Measurements from ENCODE around the gene TMPRSS15. TPM values are rescaled to one million over a fixed set of nuclear protein-coding genes. Genes with fewer than 3 reads are reported as not detected.

The TMPRSS15 gene
- total RNA-seq, 1 experiment from 2014 or later, result not detected

- H3K27ac ChIP-seq (ENCODE audit: low read depth, low read length), result no peak overlapping the region
- no peak overlapping the region for H3K4me2 ChIP-seq (ENCODE audit: low read length)
- H3K9me3 ChIP-seq (ENCODE audit: control insufficient read depth in 1 of 2, insufficient read depth in 1 of 2, low read depth in 1 of 2, low read length in 2 of 2), result peaks cover 0 to 20% of the 10 kb centered on the region in 2 experiments; a peak in 2 of 4 replicates
- no peak for TF ChIP-seq ZBTB33 (IDR thresholded peaks at IDR 0.05; ENCODE audit: extremely low read depth, insufficient replicate concordance, low read length)
- TF ChIP-seq SP1 (IDR thresholded peaks at IDR 0.05; ENCODE audit: low read depth), result no peak
- TF ChIP-seq CEBPB (IDR thresholded peaks at IDR 0.05; ENCODE audit: low read depth), result no peak
- TF ChIP-seq POLR2A (IDR thresholded peaks at IDR 0.05; ENCODE audit: borderline replicate concordance, extremely low read depth, insufficient read depth, insufficient read length), result no peak
- no peak for TF ChIP-seq REST (IDR thresholded peaks at IDR 0.05; ENCODE audit: low read depth)
- no peak for TF ChIP-seq ZNF274 (IDR thresholded peaks at IDR 0.05; ENCODE audit: low read depth, low read length)
- H3K9ac ChIP-seq (ENCODE audit: low read length), result no peak overlapping the region
- ChIA-PET RAD21 (ENCODE audit: low non-redundant PET in 1 of 2, low total read pairs in 2 of 2, uncharacterized antibody in 2 of 2, unreplicated experiment in 2 of 2) (no interaction called here), CTCF (no interaction called here), POLR2A (no interaction called here)
- no peaks in the 10 kb centered on the region for H3K27me3 ChIP-seq (ENCODE audit: insufficient read depth, low read length)
- no peak for DNase-seq (ENCODE audit: low read depth, low spot score)
- H3K79me2 ChIP-seq (ENCODE audit: insufficient read depth, low read length), result no peaks in the 10 kb centered on the region
- no peaks in the 10 kb centered on the region for H4K20me1 ChIP-seq (ENCODE audit: insufficient read depth)
- no peak overlapping the region for H2AFZ ChIP-seq (ENCODE audit: low read depth, low read length, poor library complexity, severe bottlenecking)
- H3K36me3 ChIP-seq (ENCODE audit: control insufficient read depth in 1 of 2, insufficient read depth in 2 of 2, low read length in 2 of 2), result no peaks in the 10 kb centered on the region
- H3K4me3 ChIP-seq (replicated peaks in 1 of 2; ENCODE audit: low read depth in 1 of 2, low read length in 2 of 2), result no peak overlapping the region
- intact Hi-C loops (cut with micrococcal nuclease), result no loop called here
- no peak for ATAC-seq
- no peaks in the 10 kb centered on the region for H3K9me2 ChIP-seq (ENCODE audit: insufficient read depth)
- BruUV-seq (replicated peaks), result no TSS peak
- H3K4me1 ChIP-seq (ENCODE audit: control insufficient read depth in 1 of 2, insufficient read depth in 2 of 2, low read length in 2 of 2), result no peaks in the 10 kb centered on the region
Measured at GRCh38 chr21:18228060-18228739, 175.4 kb downstream of the TMPRSS15 start.

All from HCT116 (cell line).